CD4-positive, alpha-beta T cell (primary cell): Measurements from ENCODE around the gene LRRC15. TPM values are rescaled to one million over a fixed set of nuclear protein-coding genes. Genes with fewer than 3 reads are reported as not detected.

ENCODE experiments used
- ATAC-seq: fragments of 200-7000 bp; cut with Tn5 transposase; one replicate; pipeline ENCODE4 v1.10.0; 2022; ENCODE audit warnings: mild to moderate bottlenecking; ENCODE audit not compliant: poor library complexity
- CTCF ChIA-PET: fragments of 350-600 bp; sonication (Branson Sonifier 250); formaldehyde crosslinking; loops from one replicate; lab custom pipeline; 2021; ENCODE audit warnings: antibody characterized with exemption, inconsistent platforms; lab: Charles Lee
- POLR2A ChIA-PET: fragments of 350-600 bp; sonication (Branson Sonifier 250); formaldehyde crosslinking; loops from one replicate; lab custom pipeline; 2021; ENCODE audit warnings: antibody characterized with exemption, inconsistent platforms; lab: Charles Lee
- DNase-seq, 14 experiments: peaks; one replicate each; pipeline ENCODE4 v3.0.0-alpha.2; 2013 to 2020; ENCODE audit warnings: mixed read lengths in 2 of 14
- H3K27ac ChIP-seq, 2 donors: one replicate each; pipeline versions ENCODE4 v1.5.1 to v1.7.0; 2013; ENCODE audit warnings: low read length in 2 of 2, low read depth in 1 of 2, mild to moderate bottlenecking in 1 of 2
- H3K27me3 ChIP-seq, 2 experiments: 1 replicate in 1 of 2; 2 replicates in 1 of 2; pipeline versions ENCODE4 v1.6.1 to v1.7.0; 2013; ENCODE audit warnings: low read length in 2 of 2, control low read depth in 1 of 2, mild to moderate bottlenecking in 1 of 2, moderate library complexity in 1 of 2; ENCODE audit not compliant: insufficient read depth in 2 of 2, control insufficient read depth in 1 of 2
- H3K36me3 ChIP-seq: one replicate; pipeline ENCODE4 v1.6.1; 2013; ENCODE audit warnings: low read length, control low read depth; ENCODE audit not compliant: insufficient read depth
- H3K4me1 ChIP-seq: one replicate; pipeline ENCODE4 v1.6.1; 2013; ENCODE audit warnings: low read length, control low read depth; ENCODE audit not compliant: insufficient read depth
- H3K4me3 ChIP-seq: one replicate; pipeline ENCODE4 v1.5.1; 2013; ENCODE audit warnings: mild to moderate bottlenecking, low read length, moderate library complexity
- H3K9me3 ChIP-seq, 2 experiments: 1 replicate in 1 of 2; 2 replicates in 1 of 2; pipeline versions ENCODE4 v1.6.1 to v1.7.0; 2013; ENCODE audit warnings: low read length in 2 of 2, mild to moderate bottlenecking in 2 of 2, control low read depth in 1 of 2, moderate library complexity in 1 of 2; ENCODE audit not compliant: control insufficient read depth in 1 of 2, insufficient read depth in 1 of 2
- H3K27ac Mint-ChIP-seq: one replicate; pipeline ENCODE4 v1.8.0; 2020; ENCODE audit warnings: mixed read lengths
- H3K27me3 Mint-ChIP-seq: one replicate; pipeline ENCODE4 v1.8.0; 2021; ENCODE audit warnings: mixed read lengths
- H3K36me3 Mint-ChIP-seq: one replicate; pipeline ENCODE4 v1.8.0; 2021; ENCODE audit warnings: low read depth, mixed read lengths
- H3K4me1 Mint-ChIP-seq: one replicate; pipeline ENCODE4 v1.8.0; 2021; ENCODE audit warnings: low read depth, mixed read lengths
- H3K4me3 Mint-ChIP-seq: one replicate; pipeline ENCODE4 v1.8.0; 2020; ENCODE audit warnings: mild to moderate bottlenecking, mixed read lengths
- H3K9me3 Mint-ChIP-seq: one replicate; pipeline ENCODE4 v1.8.0; 2020; ENCODE audit warnings: mixed read lengths
- intact Hi-C, 2 experiments: fragments of 100-400 bp; cut with DNase I in 1 of 2; cut with micrococcal nuclease in 1 of 2; formaldehyde crosslinking; loops; one replicate each; pipeline versions ENCODE4 v1.15.1 to v1.9.0; 2023 to 2025; cut with DNase I, micrococcal nuclease
- total RNA-seq, 174 experiments: library from RNA in 2 of 174; stranded (reverse) in 2 of 174; gene quantifications; one replicate each; pipeline ENCODE4 v1.2.3 and lab custom pipeline; 2021 to 2026
- TF ChIP-seq, protein P1 (sequence below): fragments of 200-600 bp; IDR thresholded peaks from one replicate; pipeline ENCODE4 v1.8.0; 2022; ENCODE audit warnings: antibody characterized with exemption, mild to moderate bottlenecking

The LRRC15 gene
- total RNA-seq, 2 experiments from 2014 or later, result not detected

DNA sequence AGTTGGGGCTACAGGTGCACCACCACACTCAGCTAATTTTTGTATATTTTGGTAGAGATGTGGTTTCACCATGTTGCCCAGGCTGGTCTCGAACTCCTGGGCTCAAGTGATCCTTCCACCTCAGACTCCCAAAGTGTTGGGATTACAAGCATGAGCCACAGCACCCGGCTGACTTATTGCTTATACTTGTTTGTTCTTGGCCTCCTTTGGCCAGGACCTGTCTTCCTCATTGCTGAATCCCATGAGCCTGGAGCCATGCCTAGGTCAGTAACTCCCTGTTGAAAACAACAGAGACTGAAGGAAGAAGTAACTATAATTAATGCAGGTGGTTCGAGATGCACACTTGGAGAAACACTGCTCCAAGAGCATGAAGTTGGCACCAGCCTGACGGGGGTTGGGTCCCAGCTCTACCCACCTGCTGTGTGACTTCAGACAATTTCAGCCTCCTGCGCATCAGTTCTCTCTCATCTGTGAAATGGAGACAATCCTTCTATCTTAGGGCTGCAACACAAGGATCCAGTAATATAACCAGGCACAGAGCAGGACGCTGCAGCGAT, 57.3 kb downstream of the LRRC15 start:
- Histone ChIP-seq H3K27me3 (peaks cover 9 to 14% of the 10 kb centered on the region in 2 experiments), H3K4me1 (peaks cover 31% of the 10 kb centered on the region), H3K9me3 (no peaks in the 10 kb centered on the region), H3K36me3 (no peaks in the 10 kb centered on the region), H3K4me3 (no peak overlapping the region), H3K27ac (no peak overlapping the region)
- ChIA-PET CTCF (no interaction called here), POLR2A (no interaction called here)
- H3K9me3 Mint-ChIP-seq, result no peaks in the 10 kb centered on the region
- DNase-seq (peak in 1 of 14 experiments; percentile 10), ATAC-seq (no peak)
- no peak overlapping the region for H3K4me3 Mint-ChIP-seq
- peaks cover 30% of the 10 kb centered on the region for H3K4me1 Mint-ChIP-seq
- H3K27ac Mint-ChIP-seq, result no peak overlapping the region
- peaks cover 21% of the 10 kb centered on the region for H3K27me3 Mint-ChIP-seq
- TF ChIP-seq, protein P1, sequence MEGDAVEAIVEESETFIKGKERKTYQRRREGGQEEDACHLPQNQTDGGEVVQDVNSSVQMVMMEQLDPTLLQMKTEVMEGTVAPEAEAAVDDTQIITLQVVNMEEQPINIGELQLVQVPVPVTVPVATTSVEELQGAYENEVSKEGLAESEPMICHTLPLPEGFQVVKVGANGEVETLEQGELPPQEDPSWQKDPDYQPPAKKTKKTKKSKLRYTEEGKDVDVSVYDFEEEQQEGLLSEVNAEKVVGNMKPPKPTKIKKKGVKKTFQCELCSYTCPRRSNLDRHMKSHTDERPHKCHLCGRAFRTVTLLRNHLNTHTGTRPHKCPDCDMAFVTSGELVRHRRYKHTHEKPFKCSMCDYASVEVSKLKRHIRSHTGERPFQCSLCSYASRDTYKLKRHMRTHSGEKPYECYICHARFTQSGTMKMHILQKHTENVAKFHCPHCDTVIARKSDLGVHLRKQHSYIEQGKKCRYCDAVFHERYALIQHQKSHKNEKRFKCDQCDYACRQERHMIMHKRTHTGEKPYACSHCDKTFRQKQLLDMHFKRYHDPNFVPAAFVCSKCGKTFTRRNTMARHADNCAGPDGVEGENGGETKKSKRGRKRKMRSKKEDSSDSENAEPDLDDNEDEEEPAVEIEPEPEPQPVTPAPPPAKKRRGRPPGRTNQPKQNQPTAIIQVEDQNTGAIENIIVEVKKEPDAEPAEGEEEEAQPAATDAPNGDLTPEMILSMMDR, result no peak
- intact Hi-C loops, result loop anchor here in 1 of 2 experiments (10.0 kb wide), 1 partner anchor 1497 kb away; no protein-coding TSS in a partner anchor
- H3K36me3 Mint-ChIP-seq, result no peaks in the 10 kb centered on the region

DNA sequence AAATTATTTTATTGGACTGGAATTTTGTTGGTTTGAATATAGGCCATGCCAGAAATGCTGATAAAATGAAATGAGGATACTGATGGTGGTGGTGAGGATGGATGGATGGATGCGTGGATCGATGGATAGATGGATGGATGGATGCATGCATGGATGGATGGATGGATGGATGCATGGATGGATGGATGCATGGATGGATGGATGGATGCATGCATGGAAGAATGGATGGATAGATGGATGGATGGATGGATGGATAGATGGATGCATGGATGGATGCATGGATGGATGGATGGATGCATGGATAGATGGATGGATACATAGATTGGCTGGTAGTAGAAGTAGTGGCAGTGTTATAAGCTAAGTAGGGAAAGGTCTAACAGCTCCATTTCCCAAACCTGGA, 58.5 kb downstream of the LRRC15 start:
- intact Hi-C loops, result loop anchor here in 1 of 2 experiments (10.0 kb wide), 1 partner anchor 1496 kb away; no protein-coding TSS in a partner anchor
- peaks cover 11% of the 10 kb centered on the region for H3K27me3 Mint-ChIP-seq
- CTCF ChIA-PET, result no interaction called here
- H3K36me3 Mint-ChIP-seq, result no peaks in the 10 kb centered on the region
- no peak overlapping the region for H3K27ac Mint-ChIP-seq
- Histone ChIP-seq H3K36me3 (no peaks in the 10 kb centered on the region), H3K4me1 (peaks cover 41% of the 10 kb centered on the region), H3K27me3 (peaks cover 0 to 5% of the 10 kb centered on the region in 2 experiments), H3K9me3 (no peaks in the 10 kb centered on the region), H3K27ac (no peak overlapping the region), H3K4me3 (no peak overlapping the region)
- ATAC-seq (no peak), DNase-seq (no peak)
- H3K9me3 Mint-ChIP-seq, result no peaks in the 10 kb centered on the region
- TF ChIP-seq, protein P1, result no peak
- H3K4me3 Mint-ChIP-seq, result no peak overlapping the region
- POLR2A ChIA-PET, result no interaction called here
- H3K4me1 Mint-ChIP-seq, result peaks cover 35% of the 10 kb centered on the region

DNA sequence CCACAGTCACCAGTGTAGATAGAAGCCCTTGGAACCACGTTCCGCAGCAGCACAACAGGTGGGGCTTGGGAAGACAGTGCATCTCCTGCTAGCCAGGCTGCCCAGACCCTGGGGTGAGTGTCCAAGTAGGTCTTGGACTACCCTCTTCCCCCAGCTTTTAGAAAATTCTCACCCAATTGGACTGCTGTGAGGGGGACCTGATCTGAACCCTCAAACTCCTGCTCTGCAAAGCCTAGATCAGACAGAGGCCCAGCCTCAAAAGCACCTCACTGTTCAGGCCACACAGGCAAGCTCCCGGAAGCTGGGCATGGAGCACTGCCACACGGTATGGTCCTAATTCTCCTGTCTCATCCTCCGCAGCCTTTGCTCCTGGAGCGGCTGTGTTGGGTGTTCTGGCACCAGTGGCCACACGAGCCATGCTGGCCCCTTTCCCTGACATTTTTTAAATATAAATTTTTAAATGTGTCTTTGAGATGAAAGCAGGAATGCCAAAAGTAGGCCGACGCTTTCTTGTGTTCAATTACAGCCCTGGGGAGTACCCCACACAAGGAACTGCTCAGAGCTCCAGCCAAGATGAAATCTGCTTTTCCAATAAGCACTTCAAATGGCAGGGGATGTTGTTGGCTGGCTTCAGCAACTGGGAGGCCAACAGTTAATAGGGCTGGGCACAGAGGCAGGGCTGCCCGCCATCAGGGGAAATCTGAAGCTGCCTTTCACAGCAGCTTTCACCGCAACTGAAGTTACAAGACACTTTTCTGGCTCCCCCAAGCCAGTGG, 59.3 kb downstream of the LRRC15 start:
- Histone ChIP-seq H3K9me3 (no peaks in the 10 kb centered on the region), H3K4me1 (peaks cover 41% of the 10 kb centered on the region), H3K27ac (no peak overlapping the region), H3K27me3 (peaks cover 0 to 5% of the 10 kb centered on the region in 2 experiments), H3K4me3 (no peak overlapping the region), H3K36me3 (no peaks in the 10 kb centered on the region)
- peaks cover 38% of the 10 kb centered on the region for H3K4me1 Mint-ChIP-seq
- no peak overlapping the region for H3K4me3 Mint-ChIP-seq
- ATAC-seq (no peak), DNase-seq (no peak)
- H3K27me3 Mint-ChIP-seq, result peaks cover 4% of the 10 kb centered on the region
- H3K9me3 Mint-ChIP-seq, result no peaks in the 10 kb centered on the region
- H3K36me3 Mint-ChIP-seq, result no peaks in the 10 kb centered on the region
- CTCF ChIA-PET, result no interaction called here
- H3K27ac Mint-ChIP-seq, result no peak overlapping the region
- TF ChIP-seq, protein P1, result no peak
- intact Hi-C loops, result loop anchor here in 1 of 2 experiments (10.0 kb wide), 1 partner anchor 1495 kb away; no protein-coding TSS in a partner anchor
- POLR2A ChIA-PET, result no interaction called here
